K562 (cell line): Measurements from ENCODE around the gene ATP10B. TPM values are rescaled to one million over a fixed set of nuclear protein-coding genes. Genes with fewer than 3 reads are reported as not detected.

Experiments
- ATAC-seq: fragments of 200-7000 bp; cut with Tn5 transposase; 3 replicates; pipeline ENCODE4 v1.9.1; 2020; ENCODE audit warnings: moderate library complexity
- BruUV-seq: library from RNA; stranded (reverse); fragments of 400-500 nt; replicated peaks from 2 replicates; lab custom pipeline; 2021; lab: Mats Ljungman, UMichigan
- CTCF ChIA-PET: fragments of 300-600 bp; formaldehyde crosslinking; extraction: SDS; loops from one replicate; lab custom pipeline; 2021; ENCODE audit warnings: low intra/inter-chr PET ratio; lab: Yijun Ruan, JAX
- POLR2A ChIA-PET: fragments of 300-600, 350-650 bp; sonication (Branson Sonifier 250); formaldehyde crosslinking; extraction: SDS; loops from one replicate; lab custom pipeline; 2021; ENCODE audit warnings: antibody characterized with exemption, inconsistent platforms; lab: Yijun Ruan, JAX
- DNase-seq, 4 experiments: peaks; one replicate each; pipeline versions ENCODE4 v3.0.0 to v3.0.0-alpha.2; 2011 to 2018; ENCODE audit warnings: low spot score in 3 of 4, mixed read lengths in 3 of 4; ENCODE audit errors: extremely low read depth in 1 of 4
- FAIRE-seq: peaks from 2 replicates; lab custom pipeline; 2011; peaks lifted over from hg19 to GRCh38; lab: Jason Lieb, UNC
- H2AFZ ChIP-seq: 2 replicates; pipeline ENCODE4 v1.6.0; 2011; ENCODE audit warnings: low read depth, low read length, control low read depth, inconsistent platforms
- H3K27ac ChIP-seq: fragments of 200-600 bp; 3 replicates; pipeline ENCODE4 v1.8.0; 2011; ENCODE audit warnings: low read depth, mild to moderate bottlenecking, control low read depth, inconsistent platforms, low read length, moderate library complexity, mixed read lengths; ENCODE audit errors: extremely low read depth
- H3K27me3 ChIP-seq, 2 experiments: fragments of 300-600 bp in 1 of 2; 2 replicates in 1 of 2; 3 replicates in 1 of 2; pipeline versions ENCODE4 v1.6.0 to v1.8.0; 2011; ENCODE audit warnings: inconsistent platforms in 2 of 2, low read length in 2 of 2, mild to moderate bottlenecking in 1 of 2, mixed read lengths in 1 of 2, moderate library complexity in 1 of 2; ENCODE audit not compliant: control insufficient read depth in 2 of 2, insufficient read depth in 2 of 2
- H3K36me3 ChIP-seq: fragments of 300-600 bp; 3 replicates; pipeline ENCODE4 v1.8.0; 2011; ENCODE audit warnings: mild to moderate bottlenecking, low read length, inconsistent platforms; ENCODE audit not compliant: control insufficient read depth, insufficient read depth
- H3K4me1 ChIP-seq, 2 experiments: fragments of 200-600 bp in 1 of 2; replicated peaks in 1 of 2; 2 replicates in 1 of 2; 3 replicates in 1 of 2; pipeline versions ENCODE4 v1.5.1 to v1.8.0; 2011; ENCODE audit warnings: inconsistent platforms in 2 of 2, low read length in 2 of 2, mild to moderate bottlenecking in 1 of 2, mixed read lengths in 1 of 2, moderate library complexity in 1 of 2; ENCODE audit not compliant: control insufficient read depth in 2 of 2, insufficient read depth in 2 of 2
- H3K4me2 ChIP-seq: 2 replicates; pipeline ENCODE4 v1.6.1; 2011; ENCODE audit warnings: low read length, control low read depth, inconsistent platforms, mixed read lengths; ENCODE audit not compliant: insufficient read depth
- H3K4me3 ChIP-seq: fragments of 200-600 bp; sonication (generic), shearing (Covaris generic); 2 replicates; pipeline ENCODE4 v1.5.1; 2016; ENCODE audit warnings: control low read depth, inconsistent platforms
- H3K79me2 ChIP-seq: fragments of 200-600 bp; 3 replicates; pipeline ENCODE4 v1.8.0; 2011; ENCODE audit warnings: low read length, inconsistent platforms; ENCODE audit not compliant: control insufficient read depth, insufficient read depth
- H3K9ac ChIP-seq, 2 experiments: 2 replicates each; pipeline versions ENCODE4 v1.6.0 to v1.6.1; 2011; ENCODE audit warnings: low read depth in 2 of 2, low read length in 2 of 2, control low read depth in 1 of 2, inconsistent platforms in 1 of 2, mild to moderate bottlenecking in 1 of 2, mixed read lengths in 1 of 2; ENCODE audit not compliant: insufficient read depth in 1 of 2
- H3K9me1 ChIP-seq: one replicate; pipeline ENCODE4 v1.6.0; 2011; ENCODE audit warnings: inconsistent platforms, mild to moderate bottlenecking, low read length, moderate library complexity; ENCODE audit not compliant: control insufficient read depth, insufficient read depth
- H3K9me3 ChIP-seq: replicated peaks from 2 replicates; pipeline ENCODE4 v1.5.1; 2011; ENCODE audit warnings: low read depth, low read length, inconsistent platforms; ENCODE audit not compliant: control insufficient read depth, insufficient read depth
- H4K20me1 ChIP-seq: replicated peaks from 2 replicates; pipeline ENCODE4 v1.6.1; 2011; ENCODE audit warnings: low read length, inconsistent platforms, mixed read lengths; ENCODE audit not compliant: control insufficient read depth, insufficient read depth
- AFF4 ChIP-seq: sonication (generic); formaldehyde crosslinking; IDR thresholded peaks from 2 replicates; pipeline ENCODE4 v1.8.0; 2023; ENCODE audit warnings: mild to moderate bottlenecking, missing genetic modification reagents
- ATF7 ChIP-seq: fragments of 450-650 bp; IDR thresholded peaks from 2 replicates; pipeline ENCODE4 v1.7.1; 2014; ENCODE audit warnings: mild to moderate bottlenecking, moderate library complexity
- CREB1 ChIP-seq, 2 experiments: sonication (generic) in 1 of 2; formaldehyde crosslinking in 1 of 2; IDR thresholded peaks; 2 replicates each; pipeline versions ENCODE4 v1.6.1 to v1.8.0; 2012 to 2022; ENCODE audit warnings: inconsistent platforms in 1 of 2, mild to moderate bottlenecking in 1 of 2, missing genetic modification reagents in 1 of 2, moderate library complexity in 1 of 2
- CSDE1 ChIP-seq, 2 experiments: fragments of 450-650 bp; IDR thresholded peaks; 2 replicates each; pipeline ENCODE4 v1.6.1; 2016; ENCODE audit warnings: mild to moderate bottlenecking in 1 of 2
- ERF ChIP-seq: fragments of 450-650 bp; formaldehyde crosslinking; IDR thresholded peaks from 2 replicates; pipeline ENCODE4 v1.4.0; 2020; ENCODE audit warnings: mild to moderate bottlenecking, mixed read lengths
- ESRRA ChIP-seq: fragments of 450-650 bp; IDR thresholded peaks from 2 replicates; pipeline ENCODE4 v1.6.1; 2014; ENCODE audit warnings: low read depth, mild to moderate bottlenecking, moderate library complexity, borderline replicate concordance
- MED1 ChIP-seq: sonication (generic); formaldehyde crosslinking; IDR thresholded peaks from 2 replicates; pipeline ENCODE4 v1.8.1; 2023; ENCODE audit warnings: missing genetic modification reagents, borderline replicate concordance
- POLR2A ChIP-seq: fragments of 450-650 bp; conservative IDR thresholded peaks from 2 replicates; pipeline ENCODE4 v1.6.1; 2016
- POLR2H ChIP-seq: IDR thresholded peaks from 2 replicates; pipeline ENCODE4 v1.6.1; 2016; ENCODE audit warnings: missing genetic modification characterization, low read depth, mild to moderate bottlenecking, control low read depth, missing compliant biosample characterization, moderate library complexity
- USF2 ChIP-seq: sonication (generic); formaldehyde crosslinking; IDR thresholded peaks from 2 replicates; pipeline ENCODE4 v1.5.0; 2020; ENCODE audit warnings: missing genetic modification reagents
- ZNF445 ChIP-seq: fragments of 250-450 bp; sonication (Bioruptor Pico); IDR thresholded peaks from 2 replicates; pipeline ENCODE4 v1.4.0; 2020; ENCODE audit warnings: low read depth, mild to moderate bottlenecking, moderate library complexity
- whole genome bisulfite sequencing: fragments of 100-300 bp; shearing (Covaris generic); methylation state at CpG from one replicate; pipeline ENCODE4 v1.1.6; 2016; ENCODE audit warnings: low coverage, mixed read lengths; ENCODE audit not compliant: insufficient coverage; ENCODE audit errors: missing lambda C conversion rate; 5-methylcytosine and 5-hydroxymethylcytosine counted together
- in situ Hi-C: fragments of 300-500 bp; cut with MboI; formaldehyde crosslinking; loops from 4 replicates; pipeline ENCODE4 v1.15.0; 2018; ENCODE audit warnings: inconsistent platforms, mixed read lengths
- intact Hi-C: fragments of 100-400 bp; cut with micrococcal nuclease; formaldehyde crosslinking; loops from 2 replicates; pipeline ENCODE4 v1.14.2; 2022
- polyA plus RNA-seq, 8 experiments: library from polyadenylated mRNA; depleted of rRNA in 4 of 8; stranded (reverse) in 5 of 8; unstranded in 3 of 8; fragments of >200 nt; fragmentation: Nextera tagmentation in 2 of 8; fragmentation: Illumina TruSeq in 1 of 8; extraction: Ambion mirVana in 2 of 8; extraction: Trizol in 1 of 8; gene quantifications; 2 replicates each; pipeline versions ENCODE4 v1.2.1 to v1.2.3, GENCODE V29; 2011 to 2014; ENCODE audit warnings: inconsistent platforms in 1 of 8, missing spikeins in 1 of 8
- total RNA-seq, 7 experiments: library from RNA; depleted of rRNA in 6 of 7; stranded (reverse); fragments of >200 nt in 6 of 7; fragmentation: Illumina TruSeq in 2 of 7; extraction: Trizol in 2 of 7; gene quantifications; 2 replicates each; pipeline versions ENCODE4 v1.2.1 to v1.2.3, GENCODE V29; 2011 to 2021; ENCODE audit warnings: low replicate concordance in 1 of 7
- TF ChIP-seq, protein P1 (sequence below): sonication (generic); formaldehyde crosslinking; IDR thresholded peaks from 2 replicates; pipeline ENCODE4 v1.8.1; 2022; ENCODE audit warnings: missing genetic modification reagents

Gene ATP10B
- total and polyA plus RNA-seq, 9 of the 15 experiments (the other 6 are each of a cell fraction or from before 2014, with no cell fraction given), result 0.04 TPM; not detected in 8

DNA sequence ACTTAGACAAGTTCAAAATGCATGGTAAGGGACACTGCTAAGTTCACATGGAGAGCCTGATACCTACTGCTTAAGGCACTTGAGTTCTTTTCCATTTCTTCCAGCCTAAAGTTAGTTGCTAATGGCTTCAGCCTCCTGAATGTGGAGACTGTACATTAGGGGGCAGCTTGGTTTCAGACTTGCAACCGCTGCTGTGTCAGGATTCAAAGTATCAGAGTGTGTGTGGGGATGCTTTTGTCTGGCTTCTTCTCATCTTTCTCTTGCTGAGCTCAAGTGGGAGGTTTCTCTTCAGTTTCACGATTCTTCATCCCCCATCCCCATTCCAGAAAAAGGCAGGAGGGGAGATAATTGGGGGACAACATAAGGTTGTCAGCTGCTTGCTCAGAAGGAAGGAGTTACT lies 49.4 kb downstream of the ATP10B start:
- no peak overlapping the region for H2AFZ ChIP-seq
- BruUV-seq, result no TSS peak
- TF ChIP-seq, protein P1, sequence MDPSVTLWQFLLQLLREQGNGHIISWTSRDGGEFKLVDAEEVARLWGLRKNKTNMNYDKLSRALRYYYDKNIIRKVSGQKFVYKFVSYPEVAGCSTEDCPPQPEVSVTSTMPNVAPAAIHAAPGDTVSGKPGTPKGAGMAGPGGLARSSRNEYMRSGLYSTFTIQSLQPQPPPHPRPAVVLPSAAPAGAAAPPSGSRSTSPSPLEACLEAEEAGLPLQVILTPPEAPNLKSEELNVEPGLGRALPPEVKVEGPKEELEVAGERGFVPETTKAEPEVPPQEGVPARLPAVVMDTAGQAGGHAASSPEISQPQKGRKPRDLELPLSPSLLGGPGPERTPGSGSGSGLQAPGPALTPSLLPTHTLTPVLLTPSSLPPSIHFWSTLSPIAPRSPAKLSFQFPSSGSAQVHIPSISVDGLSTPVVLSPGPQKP (CRISPR knock-in tag), result no peak
- TF ChIP-seq ESRRA, result no peak
- no peak for TF ChIP-seq ZNF445
- TF ChIP-seq AFF4, result no peak
- no peak for TF ChIP-seq CREB1 (IDR thresholded peaks at IDR 0.05)
- TF ChIP-seq CREB1 (CRISPR knock-in tag; IDR thresholded peaks at IDR 0.05), result no peak
- no peak for TF ChIP-seq POLR2H
- no peak for TF ChIP-seq USF2
- no peak for TF ChIP-seq CSDE1 (IDR thresholded peaks at IDR 0.05)
- no peak for TF ChIP-seq MED1 (CRISPR knock-in tag)
- TF ChIP-seq ATF7, result no peak
- no peak for TF ChIP-seq POLR2A
- no peak for TF ChIP-seq ERF (CRISPR knock-in tag)

More for the DNA sequence above, 49.4 kb downstream of the ATP10B start:
- Histone ChIP-seq H3K9me3 (no peaks in the 10 kb centered on the region), H3K4me3 (no peak overlapping the region), H3K4me1 (no peaks in the 10 kb centered on the region), H3K9ac (no peak overlapping the region), H3K79me2 (no peaks in the 10 kb centered on the region), H3K27ac (no peak overlapping the region), H3K9me1 (no peaks in the 10 kb centered on the region), H3K4me2 (no peak overlapping the region), H3K36me3 (no peaks in the 10 kb centered on the region), H3K27me3 (no peaks in the 10 kb centered on the region), H4K20me1 (no peaks in the 10 kb centered on the region)
- 0% methylated on average over 2 of the region's 2 CpGs for WGBS
- ChIA-PET CTCF (no interaction called here), POLR2A (no interaction called here)
- in situ Hi-C loops, result no loop called here
- intact Hi-C loops, result no loop called here
- ATAC-seq (no peak), DNase-seq (no peak), FAIRE-seq (no peak)
